Measurements from ENCODE around the gene CDK10. TPM values are rescaled to one million over a fixed set of nuclear protein-coding genes. Genes with fewer than 3 reads are reported as not detected.

CDK10 gene
- total and polyA plus RNA-seq, 8 donors: 74.8 to 160 (median 105) TPM

GRCh38 chr16:89720813-89721545, 34.5 kb downstream of the CDK10 start, which contains the start of the genes VPS9D1 and ZNF276:
TSS of gene VPS9D1 (minus strand) at chr16:89720898. CDS start at chr16:89720861, 37 bp downstream.
TSS of gene ZNF276 (plus strand) at chr16:89721537. CDS start at chr16:89721641, 104 bp downstream.
- Histone ChIP-seq H3K36me3 (peaks cover 0 to 35% of the 10 kb centered on the region in 2 donors), H3K9me3 (no peaks in the 10 kb centered on the region), H3K4me3 (peak within 1 kb of the TSS; percentile 79 to 94), H3K27me3 (no peaks in the 10 kb centered on the region), H3K27ac (peak within 1 kb of the TSS; percentile 95 to 99), H3K4me1 (peaks cover 23 to 64% of the 10 kb centered on the region in 2 donors)
- intact Hi-C loops (cut with DNase I): no loop called here
- TF ChIP-seq CTCF (IDR thresholded peaks at IDR 0.05): no peak
- DNase-seq: peak; percentile 83 to 96 (median 88)
- peak; percentile 80 for ATAC-seq

GRCh38 chr16:89721546-89722391, 35.3 kb downstream of the CDK10 start:
- Histone ChIP-seq H3K27ac (peak overlapping the region; percentile 95 to 99), H3K4me1 (peaks cover 23 to 66% of the 10 kb centered on the region in 2 donors), H3K27me3 (no peaks in the 10 kb centered on the region), H3K36me3 (peaks cover 0 to 43% of the 10 kb centered on the region in 2 donors), H3K9me3 (no peaks in the 10 kb centered on the region), H3K4me3 (peak overlapping the region; percentile 79 to 94)
- DNase-seq (peak in 3 of 4 donors; percentile 26 to 95 (median 86)), ATAC-seq (peak; percentile 33)
- TF ChIP-seq CTCF (IDR thresholded peaks at IDR 0.05): no peak
- intact Hi-C loops (cut with DNase I): no loop called here

- Histone ChIP-seq H3K4me3 (peak overlapping the region; percentile 79 to 94), H3K36me3 (peaks cover 0 to 51% of the 10 kb centered on the region in 2 donors), H3K27me3 (no peaks in the 10 kb centered on the region), H3K27ac (peak overlapping the region; percentile 95 to 99), H3K4me1 (peaks cover 23 to 69% of the 10 kb centered on the region in 2 donors), H3K9me3 (no peaks in the 10 kb centered on the region)
- peak; percentile 61 for ATAC-seq
- peak in 3 of 4 donors; percentile 61 to 92 (median 89) for DNase-seq
- no peak for TF ChIP-seq CTCF (IDR thresholded peaks at IDR 0.05)
- intact Hi-C loops (cut with DNase I): no loop called here
Observed at GRCh38 chr16:89722392-89723278, 36.1 kb downstream of the CDK10 start.

- no peaks in the 10 kb centered on the region for H3K27me3 ChIP-seq
- no peaks in the 10 kb centered on the region for H3K9me3 ChIP-seq
- H3K27ac ChIP-seq: peak overlapping the region; percentile 46 to 99
- H3K4me3 ChIP-seq: peak overlapping the region; percentile 79 to 94
- intact Hi-C loops (cut with DNase I): no loop called here
- ATAC-seq: no peak
- no peak for TF ChIP-seq CTCF (IDR thresholded peaks at IDR 0.05)
- peaks cover 23 to 64% of the 10 kb centered on the region in 2 donors for H3K4me1 ChIP-seq
- H3K36me3 ChIP-seq: peaks cover 0 to 59% of the 10 kb centered on the region in 2 donors
- DNase-seq: no peak
Observed at GRCh38 chr16:89723279-89724250, 37.1 kb downstream of the CDK10 start.

Data from left lung (tissue), 10 donors.